Esophagus muscularis mucosa (tissue), 4 donors: Measurements from ENCODE around the gene RBX1.

Experiments
- CTCF ChIP-seq, 3 experiments: fragments of 200-600 bp in 2 of 3; fragments of 450-650 bp in 1 of 3; sonication (generic) in 2 of 3; IDR thresholded peaks; one replicate each; pipeline ENCODE4 v1.5.1; 2017 to 2019; ENCODE audit warnings: antibody characterized with exemption in 3 of 3, mild to moderate bottlenecking in 2 of 3, moderate library complexity in 1 of 3
- EP300 ChIP-seq: sonication (generic); formaldehyde crosslinking; IDR thresholded peaks from one replicate; pipeline ENCODE4 v1.6.1; 2017; ENCODE audit warnings: antibody characterized with exemption
- POLR2A ChIP-seq: fragments of 450-650 bp; IDR thresholded peaks from one replicate; pipeline ENCODE4 v1.6.1; 2017; ENCODE audit warnings: antibody characterized with exemption, moderate library complexity, mild to moderate bottlenecking, low read depth
- POLR2AphosphoS5 ChIP-seq, 2 donors: sonication (generic); formaldehyde crosslinking; IDR thresholded peaks; one replicate each; pipeline ENCODE4 v1.6.1; 2017; ENCODE audit warnings: antibody characterized with exemption in 2 of 2

GRCh38 chr22:40967111-40967760 is 16.1 kb downstream of the RBX1 start:
- TF ChIP-seq CTCF (IDR thresholded peaks at IDR 0.05), result no peak
- no peak for TF ChIP-seq POLR2AphosphoS5 (IDR thresholded peaks at IDR 0.05)
- TF ChIP-seq EP300, result no peak
- TF ChIP-seq POLR2A, result no peak
